SU-DHL-6 (cell line): Measurements from ENCODE around the gene EIF3B.

ENCODE experiments used
- EZH2phosphoT487 ChIP-seq: fragments of 200-600 bp; sonication (generic), shearing (Covaris generic); conservative IDR thresholded peaks from 2 replicates; pipeline ENCODE4 v1.6.1; 2018; ENCODE audit warnings: mild to moderate bottlenecking, antibody characterized with exemption, low read length, moderate library complexity, mixed read lengths
- TF ChIP-seq, protein P1 (sequence below): fragments of 200-600 bp; sonication (generic); IDR thresholded peaks from one replicate; pipeline ENCODE4 v1.5.1; 2017; ENCODE audit warnings: antibody characterized with exemption, mild to moderate bottlenecking, low read length, moderate library complexity; ENCODE audit not compliant: insufficient read depth, poor library complexity, severe bottlenecking

DNA sequence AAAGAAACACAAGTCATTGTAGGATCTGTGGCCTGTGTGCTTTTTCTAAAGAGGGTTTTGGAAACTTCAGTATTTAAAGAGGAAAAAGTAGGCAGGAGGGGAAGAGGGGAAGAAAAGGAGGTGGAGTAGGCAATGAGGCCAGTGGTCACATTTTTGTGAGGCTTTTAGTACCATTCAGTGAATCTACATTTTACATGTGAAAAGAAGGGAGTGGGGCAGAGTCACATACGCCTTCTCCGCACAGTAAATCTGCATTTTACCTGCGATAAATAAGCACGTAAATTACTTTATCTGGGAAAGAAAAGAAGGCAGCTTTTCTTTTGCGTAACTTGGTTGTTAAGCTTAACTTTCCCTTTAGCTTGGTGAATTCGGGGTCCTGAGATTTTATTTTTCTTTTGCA, 62.0 kb downstream of the EIF3B start:
- TF ChIP-seq, protein P1, sequence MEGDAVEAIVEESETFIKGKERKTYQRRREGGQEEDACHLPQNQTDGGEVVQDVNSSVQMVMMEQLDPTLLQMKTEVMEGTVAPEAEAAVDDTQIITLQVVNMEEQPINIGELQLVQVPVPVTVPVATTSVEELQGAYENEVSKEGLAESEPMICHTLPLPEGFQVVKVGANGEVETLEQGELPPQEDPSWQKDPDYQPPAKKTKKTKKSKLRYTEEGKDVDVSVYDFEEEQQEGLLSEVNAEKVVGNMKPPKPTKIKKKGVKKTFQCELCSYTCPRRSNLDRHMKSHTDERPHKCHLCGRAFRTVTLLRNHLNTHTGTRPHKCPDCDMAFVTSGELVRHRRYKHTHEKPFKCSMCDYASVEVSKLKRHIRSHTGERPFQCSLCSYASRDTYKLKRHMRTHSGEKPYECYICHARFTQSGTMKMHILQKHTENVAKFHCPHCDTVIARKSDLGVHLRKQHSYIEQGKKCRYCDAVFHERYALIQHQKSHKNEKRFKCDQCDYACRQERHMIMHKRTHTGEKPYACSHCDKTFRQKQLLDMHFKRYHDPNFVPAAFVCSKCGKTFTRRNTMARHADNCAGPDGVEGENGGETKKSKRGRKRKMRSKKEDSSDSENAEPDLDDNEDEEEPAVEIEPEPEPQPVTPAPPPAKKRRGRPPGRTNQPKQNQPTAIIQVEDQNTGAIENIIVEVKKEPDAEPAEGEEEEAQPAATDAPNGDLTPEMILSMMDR = no peak
- TF ChIP-seq EZH2phosphoT487 = no peak
